ENCODE results near the gene SFMBT1. TPM values are rescaled to one million over a fixed set of nuclear protein-coding genes. Genes with fewer than 3 reads are reported as not detected.

Gene SFMBT1
- total RNA-seq (12.0 and 18.1 TPM in 2 replicates), polyA plus RNA-seq (5.8 and 8.5 TPM in 2 replicates)

- Histone ChIP-seq H3K36me3 (replicated peaks; ENCODE audit: insufficient read depth, low read depth) (no peaks in the 10 kb centered on the region), H2AFZ (peak within 1 kb of the TSS; percentile 100), H3K4me3 (peak within 1 kb of the TSS; percentile 100), H3K79me2 (peaks cover 35% of the 10 kb centered on the region), H3K4me2 (peak within 1 kb of the TSS; percentile 95), H4K20me1 (ENCODE audit: insufficient read depth, poor library complexity, severe bottlenecking) (no peaks in the 10 kb centered on the region), H3K4me1 (ENCODE audit: insufficient read depth) (peaks cover 14% of the 10 kb centered on the region), H3K9me2 (replicated peaks; ENCODE audit: insufficient read depth) (no peaks in the 10 kb centered on the region), H3K27ac (peak within 1 kb of the TSS; percentile 91), H3K27me3 (no peaks in the 10 kb centered on the region), H3K9me3 (ENCODE audit: low read depth) (no peaks in the 10 kb centered on the region)
- TF ChIP-seq EZH2phosphoT487 (IDR thresholded peaks at IDR 0.05; ENCODE audit: low read depth, severe bottlenecking, unreplicated experiment): no peak
- peak; percentile 90 for DNase-seq (ENCODE audit: low spot score)
- 0% methylated on average over 29 of the region's 117 CpGs for whole genome bisulfite sequencing (ENCODE audit: low lambda C conversion rate, missing lambda C conversion rate)
These were observed at the start of gene SFMBT1 for GRCh38 chr3:53045518-53046170. SFMBT1 (minus strand) TSS chr3:53046073; CDS start chr3:52969128, 76,945 bp downstream.

- Histone ChIP-seq H4K20me1 (ENCODE audit: insufficient read depth, poor library complexity, severe bottlenecking) (no peaks in the 10 kb centered on the region), H3K27me3 (no peaks in the 10 kb centered on the region), H3K27ac (peak overlapping the region; percentile 5), H3K4me2 (no peak overlapping the region), H2AFZ (no peak overlapping the region), H3K79me2 (no peaks in the 10 kb centered on the region), H3K36me3 (replicated peaks; ENCODE audit: insufficient read depth, low read depth) (no peaks in the 10 kb centered on the region), H3K4me1 (ENCODE audit: insufficient read depth) (peaks cover 7% of the 10 kb centered on the region), H3K9me2 (replicated peaks; ENCODE audit: insufficient read depth) (no peaks in the 10 kb centered on the region), H3K9me3 (ENCODE audit: low read depth) (no peaks in the 10 kb centered on the region), H3K4me3 (no peak overlapping the region)
- DNase-seq (ENCODE audit: low spot score): peak; percentile 37
- 78% methylated on average over 2 of the region's 2 CpGs for WGBS (ENCODE audit: low lambda C conversion rate, missing lambda C conversion rate)
- TF ChIP-seq EZH2 (IDR thresholded peaks at IDR 0.05; ENCODE audit: borderline replicate concordance): no peak
- TF ChIP-seq EZH2phosphoT487 (IDR thresholded peaks at IDR 0.05; ENCODE audit: low read depth, severe bottlenecking, unreplicated experiment): no peak
- TF ChIP-seq CTCF (IDR thresholded peaks at IDR 0.05; ENCODE audit: poor library complexity): no peak
These were observed 47.1 kb upstream of the SFMBT1 start for GRCh38 chr3:53092942-53093341.

GRCh38 chr3:53092216-53092615 is 46.3 kb upstream of the SFMBT1 start:
- TF ChIP-seq EZH2 (IDR thresholded peaks at IDR 0.05; ENCODE audit: borderline replicate concordance) (no peak), EZH2phosphoT487 (IDR thresholded peaks at IDR 0.05; ENCODE audit: low read depth, severe bottlenecking, unreplicated experiment) (no peak), CTCF (IDR thresholded peaks at IDR 0.05; ENCODE audit: poor library complexity) (no peak)
- no peaks in the 10 kb centered on the region for H3K9me2 ChIP-seq (replicated peaks; ENCODE audit: insufficient read depth)
- WGBS (ENCODE audit: low lambda C conversion rate, missing lambda C conversion rate): over 99% methylated on average over 11 of the region's 11 CpGs
- no peak overlapping the region for H3K27ac ChIP-seq
- no peak for DNase-seq (ENCODE audit: low spot score)
- no peak overlapping the region for H3K4me3 ChIP-seq
- H3K9me3 ChIP-seq (ENCODE audit: low read depth): no peaks in the 10 kb centered on the region
- peaks cover 7% of the 10 kb centered on the region for H3K4me1 ChIP-seq (ENCODE audit: insufficient read depth)
- H2AFZ ChIP-seq: no peak overlapping the region
- no peaks in the 10 kb centered on the region for H3K36me3 ChIP-seq (replicated peaks; ENCODE audit: insufficient read depth, low read depth)
- no peak overlapping the region for H3K4me2 ChIP-seq
- no peaks in the 10 kb centered on the region for H3K27me3 ChIP-seq
- H3K79me2 ChIP-seq: no peaks in the 10 kb centered on the region
- no peaks in the 10 kb centered on the region for H4K20me1 ChIP-seq (ENCODE audit: insufficient read depth, poor library complexity, severe bottlenecking)

GRCh38 chr3:53091011-53091410 is 45.1 kb upstream of the SFMBT1 start:
- Histone ChIP-seq H3K79me2 (no peaks in the 10 kb centered on the region), H3K36me3 (replicated peaks; ENCODE audit: insufficient read depth, low read depth) (no peaks in the 10 kb centered on the region), H3K27ac (no peak overlapping the region), H3K4me2 (no peak overlapping the region), H3K27me3 (no peaks in the 10 kb centered on the region), H4K20me1 (ENCODE audit: insufficient read depth, poor library complexity, severe bottlenecking) (no peaks in the 10 kb centered on the region), H3K9me3 (ENCODE audit: low read depth) (no peaks in the 10 kb centered on the region), H3K4me3 (no peak overlapping the region), H3K9me2 (replicated peaks; ENCODE audit: insufficient read depth) (no peaks in the 10 kb centered on the region), H3K4me1 (ENCODE audit: insufficient read depth) (peaks cover 7% of the 10 kb centered on the region), H2AFZ (no peak overlapping the region)
- TF ChIP-seq EZH2 (IDR thresholded peaks at IDR 0.05; ENCODE audit: borderline replicate concordance): no peak
- no peak for TF ChIP-seq CTCF (IDR thresholded peaks at IDR 0.05; ENCODE audit: poor library complexity)
- no peak for TF ChIP-seq EZH2phosphoT487 (IDR thresholded peaks at IDR 0.05; ENCODE audit: low read depth, severe bottlenecking, unreplicated experiment)
- no peak for DNase-seq (ENCODE audit: low spot score)
- WGBS (ENCODE audit: low lambda C conversion rate, missing lambda C conversion rate): 62% methylated on average over 5 of the region's 5 CpGs

All from hepatocyte (in vitro differentiated cells).